Endothelial cell of umbilical vein (primary cell): ENCODE results near the gene FANCC. TPM values are rescaled to one million over a fixed set of nuclear protein-coding genes. Genes with fewer than 3 reads are reported as not detected.

Experiments used
- BruUV-seq: library from RNA; stranded (reverse); fragments of 400-500 nt; replicated peaks from 2 replicates; lab custom pipeline; 2021; lab: Mats Ljungman, UMichigan
- CTCF ChIA-PET: fragments of 300-600, 350-600 bp; sonication (Branson Sonifier 250); formaldehyde crosslinking; loops from one replicate; lab custom pipeline; 2021; ENCODE audit warnings: antibody characterized with exemption, inconsistent platforms; lab: Charles Lee
- POLR2A ChIA-PET: fragments of 300-600, 350-600 bp; sonication (Branson Sonifier 250); formaldehyde crosslinking; loops from one replicate; lab custom pipeline; 2021; ENCODE audit warnings: antibody characterized with exemption, inconsistent platforms; lab: Charles Lee
- DNase-seq: peaks from one replicate; pipeline ENCODE4 v3.0.0-alpha.2; 2011; ENCODE audit warnings: low read depth, low spot score
- FAIRE-seq: peaks from 2 replicates; lab custom pipeline; 2011; peaks lifted over from hg19 to GRCh38; lab: Jason Lieb, UNC
- H2AFZ ChIP-seq: 2 replicates; pipeline ENCODE4 v1.6.0; 2012; ENCODE audit warnings: low read depth, low read length, control low read depth, inconsistent platforms
- H3K27ac ChIP-seq: 2 replicates; pipeline ENCODE4 v1.5.1; 2011; ENCODE audit warnings: low read depth, mild to moderate bottlenecking, control low read depth, low read length, moderate library complexity; ENCODE audit not compliant: insufficient read depth
- H3K27me3 ChIP-seq, 2 experiments: 2 replicates each; pipeline versions ENCODE4 v1.6.0 to v1.6.1; 2011; ENCODE audit warnings: low read length in 2 of 2, mixed read lengths in 1 of 2; ENCODE audit not compliant: control insufficient read depth in 2 of 2, insufficient read depth in 2 of 2
- H3K36me3 ChIP-seq, 2 experiments: 2 replicates in 1 of 2; 3 replicates in 1 of 2; pipeline ENCODE4 v1.5.1; 2011; ENCODE audit warnings: low read length in 2 of 2, mild to moderate bottlenecking in 1 of 2, moderate library complexity in 1 of 2; ENCODE audit not compliant: control insufficient read depth in 2 of 2, insufficient read depth in 2 of 2; ENCODE audit errors: extremely low read depth in 1 of 2
- H3K4me1 ChIP-seq: 3 replicates; pipeline ENCODE4 v1.5.1; 2011; ENCODE audit warnings: mild to moderate bottlenecking, low read length; ENCODE audit not compliant: control insufficient read depth, insufficient read depth; ENCODE audit errors: extremely low read depth
- H3K4me2 ChIP-seq: 2 replicates; pipeline ENCODE4 v1.6.1; 2011; ENCODE audit warnings: low read length, control low read depth, mixed read lengths; ENCODE audit not compliant: insufficient read depth
- H3K4me3 ChIP-seq, 3 experiments: fragments of 200-600 bp in 1 of 3; sonication (generic), shearing (Covaris generic) in 1 of 3; replicated peaks in 1 of 3; 2 replicates each; pipeline ENCODE4 v1.5.1; 2011 to 2016; ENCODE audit warnings: control low read depth in 3 of 3, low read length in 3 of 3, mild to moderate bottlenecking in 2 of 3, inconsistent platforms in 1 of 3, low read depth in 1 of 3, moderate library complexity in 1 of 3; ENCODE audit not compliant: insufficient read depth in 1 of 3
- H3K79me2 ChIP-seq: 2 replicates; pipeline ENCODE4 v1.6.0; 2012; ENCODE audit warnings: low read length, inconsistent platforms; ENCODE audit not compliant: control insufficient read depth, insufficient read depth
- H3K9ac ChIP-seq: replicated peaks from 2 replicates; pipeline ENCODE3; 2011; ENCODE audit warnings: low read length, control low read depth; ENCODE audit not compliant: insufficient read depth; ENCODE audit errors: extremely low read depth
- H3K9me1 ChIP-seq: replicated peaks from 3 replicates; pipeline ENCODE4 v1.6.0; 2011; ENCODE audit warnings: mild to moderate bottlenecking, low read length; ENCODE audit not compliant: control insufficient read depth, insufficient read depth; ENCODE audit errors: extremely low read depth
- H3K9me3 ChIP-seq: replicated peaks from 2 replicates; pipeline ENCODE4 v1.5.1; 2012; ENCODE audit warnings: low read length, inconsistent platforms; ENCODE audit not compliant: control insufficient read depth, insufficient read depth
- H4K20me1 ChIP-seq: replicated peaks from 2 replicates; pipeline ENCODE3; 2011; ENCODE audit warnings: mild to moderate bottlenecking, low read length; ENCODE audit not compliant: control insufficient read depth, insufficient read depth; ENCODE audit errors: extremely low read depth
- EZH2 ChIP-seq: IDR thresholded peaks from 2 replicates; pipeline ENCODE4 v1.6.1; 2012; ENCODE audit warnings: borderline replicate concordance, low read depth, mild to moderate bottlenecking, moderate library complexity, low read length, inconsistent platforms; ENCODE audit not compliant: severe bottlenecking
- FOS ChIP-seq: IDR thresholded peaks from 2 replicates; pipeline ENCODE4 v1.6.1; 2011; ENCODE audit warnings: mild to moderate bottlenecking, low read length, moderate library complexity, borderline replicate concordance; ENCODE audit not compliant: insufficient read depth
- GATA2 ChIP-seq: IDR thresholded peaks from 2 replicates; pipeline ENCODE4 v1.7.0; 2011; ENCODE audit warnings: low read depth, mild to moderate bottlenecking, moderate library complexity, mixed read lengths, low read length; ENCODE audit not compliant: insufficient read length, insufficient read depth
- JUN ChIP-seq: IDR thresholded peaks from 2 replicates; pipeline ENCODE4 v1.6.1; 2011; ENCODE audit warnings: borderline replicate concordance, low read depth; ENCODE audit not compliant: insufficient read length, insufficient read depth
- MYC ChIP-seq: IDR thresholded peaks from one replicate; pipeline ENCODE4 v1.6.1; 2011; ENCODE audit warnings: mild to moderate bottlenecking, low read depth, low read length
- POLR2A ChIP-seq: IDR thresholded peaks from 2 replicates; pipeline ENCODE4 v1.6.1; 2012; ENCODE audit warnings: low read depth, mild to moderate bottlenecking, control low read depth, low read length
- POLR2AphosphoS5 ChIP-seq: IDR thresholded peaks from 2 replicates; pipeline ENCODE4 v1.6.1; 2012; ENCODE audit warnings: low read depth, mild to moderate bottlenecking, control low read depth, low read length, moderate library complexity; ENCODE audit not compliant: insufficient read depth
- dilution Hi-C: fragments of 300-500 bp; cut with MboI; formaldehyde crosslinking; loops from one replicate; pipeline ENCODE4 v1.15.0; 2019; ENCODE audit warnings: low sequenced_read_pairs; ENCODE audit not compliant: extremely low pct_ligation_motif_present
- intact Hi-C: fragments of 100-400 bp; cut with micrococcal nuclease; formaldehyde crosslinking; loops from one replicate; pipeline ENCODE4 v1.10.0; 2022
- polyA plus RNA-seq, 4 experiments: library from polyadenylated mRNA; depleted of rRNA in 3 of 4; stranded (reverse) in 3 of 4; unstranded in 1 of 4; fragments of >200 nt; gene quantifications; 2 replicates each; pipeline versions ENCODE4 v1.2.1 to v1.2.3, GENCODE V29; 2011 to 2012; ENCODE audit warnings: missing spikeins in 1 of 4
- total RNA-seq: library from RNA; stranded (reverse); gene quantifications from 2 replicates; pipeline ENCODE4 v1.2.3, GENCODE V29; 2021
- TF ChIP-seq, protein P1 (sequence below): IDR thresholded peaks from 2 replicates; pipeline ENCODE4 v1.6.1; 2011; ENCODE audit not compliant: insufficient read depth, insufficient read length

The FANCC gene
- total and polyA plus RNA-seq, 2 donors (not counting 3 experiments of a cell fraction or from before 2014, with no cell fraction given): 5.7 to 13.1 TPM

- no peaks in the 10 kb centered on the region for H3K27me3 ChIP-seq
- no peak overlapping the region for H3K27ac ChIP-seq
- no peak overlapping the region for H3K9ac ChIP-seq
- no peak overlapping the region for H2AFZ ChIP-seq
- no peaks in the 10 kb centered on the region for H4K20me1 ChIP-seq
- intact Hi-C loops: no loop called here
- no peaks in the 10 kb centered on the region for H3K9me1 ChIP-seq
- BruUV-seq: no TSS peak
- H3K79me2 ChIP-seq: no peaks in the 10 kb centered on the region
- dilution Hi-C loops: no loop called here
- peaks cover 0 to 2% of the 10 kb centered on the region in 2 experiments for H3K36me3 ChIP-seq
- H3K4me2 ChIP-seq: no peak overlapping the region
- TF ChIP-seq MYC (no peak), POLR2AphosphoS5 (no peak), GATA2 (no peak), FOS (no peak), EZH2 (no peak), POLR2A (no peak), JUN (no peak)
- TF ChIP-seq, protein P1, sequence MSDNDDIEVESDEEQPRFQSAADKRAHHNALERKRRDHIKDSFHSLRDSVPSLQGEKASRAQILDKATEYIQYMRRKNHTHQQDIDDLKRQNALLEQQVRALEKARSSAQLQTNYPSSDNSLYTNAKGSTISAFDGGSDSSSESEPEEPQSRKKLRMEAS: no peak
- ChIA-PET POLR2A (no interaction called here), CTCF (interaction anchor here (1.7 kb wide), 1 partner anchor 36 kb away, joined by 7 read pairs; no protein-coding TSS in a partner anchor)
- DNase-seq (no peak), FAIRE-seq (no peak)
- H3K4me1 ChIP-seq: peaks cover 6% of the 10 kb centered on the region
- no peaks in the 10 kb centered on the region for H3K9me3 ChIP-seq
- no peak overlapping the region for H3K4me3 ChIP-seq
Measured at GRCh38 chr9:95091601-95092261, 225.8 kb downstream of the FANCC start.
